ENCODE measurements around the gene NDUFA6.

NDUFA6 gene

GRCh38 chr22:42070517-42071422 is 19.8 kb downstream of the NDUFA6 start, which contains the start of gene NAGA:
TSS of gene NAGA (minus strand) at chr22:42070812. CDS start at chr22:42070297, 515 bp downstream.
- peak; percentile 85 to 88 for DNase-seq (ENCODE audit: low read depth in 2 of 2)

GRCh38 chr22:42069801-42070516 is 20.6 kb downstream of the NDUFA6 start:
- DNase-seq (ENCODE audit: low read depth in 2 of 2): no peak

DNA sequence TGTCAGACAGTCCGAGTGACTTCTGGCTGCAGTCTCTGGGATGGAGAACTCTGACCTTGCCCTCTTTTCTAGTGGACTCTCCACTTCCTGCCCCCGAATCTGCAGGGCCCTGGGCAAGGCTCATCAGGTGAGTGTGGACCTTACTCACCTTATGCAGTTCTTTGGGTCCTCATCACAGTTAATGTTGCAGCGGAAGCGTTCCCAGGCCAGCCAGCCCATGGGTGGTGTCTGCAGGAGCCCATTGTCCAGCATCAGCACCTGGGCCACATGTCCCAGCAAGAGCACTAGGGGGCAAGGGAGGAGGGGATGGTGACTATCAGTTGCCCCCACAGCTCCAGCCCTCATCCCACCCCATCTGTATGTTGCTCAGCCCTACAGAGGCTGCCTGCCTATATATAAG is 22.3 kb downstream of the NDUFA6 start:
- DNase-seq (ENCODE audit: low read depth in 2 of 2): no peak

DNA sequence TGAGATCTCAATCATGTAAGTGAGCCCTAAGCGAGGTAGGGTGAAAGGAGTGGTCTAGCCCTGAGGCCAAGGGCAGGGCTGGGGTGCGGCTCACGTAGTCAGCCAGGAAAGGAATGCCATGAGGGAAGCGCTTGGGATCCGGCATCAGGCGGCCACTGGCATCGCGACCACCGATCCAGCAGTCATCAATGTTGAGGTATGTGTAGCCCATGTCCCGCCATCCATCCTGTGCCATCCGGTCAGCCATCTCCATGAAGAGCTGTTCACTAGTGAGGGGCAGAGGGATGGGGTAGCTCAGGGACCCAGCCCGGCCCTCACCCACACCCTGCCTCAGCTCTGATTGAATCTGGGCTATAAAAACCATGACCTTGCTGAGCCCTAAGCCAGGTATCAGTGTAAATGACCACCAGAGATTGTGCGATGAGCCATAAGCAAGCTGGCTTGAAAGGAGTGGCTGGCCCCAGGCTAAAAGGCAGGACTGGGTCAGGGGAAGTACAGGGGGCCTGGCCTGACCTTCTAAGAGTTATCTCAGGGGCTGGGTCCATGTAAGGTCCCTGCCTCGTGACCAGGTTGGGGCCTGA is 22.8 kb downstream of the NDUFA6 start:
- DNase-seq (ENCODE audit: low read depth in 2 of 2): no peak

DNA sequence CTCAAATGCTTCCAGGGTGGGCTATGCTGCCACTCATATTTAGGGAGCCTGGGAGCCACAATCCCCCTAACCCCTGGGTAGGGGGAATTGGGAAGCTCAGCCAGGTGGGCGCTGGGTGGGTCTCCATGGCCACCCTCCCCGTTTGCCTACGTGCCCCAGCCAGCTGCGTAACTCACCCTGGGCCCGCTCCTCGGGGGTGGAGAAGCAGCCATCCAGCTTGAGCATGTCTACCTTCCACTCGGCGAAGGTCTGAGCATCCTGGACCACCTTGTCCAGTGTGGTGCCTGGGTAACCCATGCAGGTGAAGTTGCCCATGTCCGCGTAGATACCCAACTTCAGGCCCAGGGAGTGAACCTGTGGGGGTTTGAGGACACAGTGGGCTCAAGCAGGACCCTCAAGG is 23.6 kb downstream of the NDUFA6 start:
- no peak for DNase-seq (ENCODE audit: low read depth in 2 of 2)

DNA sequence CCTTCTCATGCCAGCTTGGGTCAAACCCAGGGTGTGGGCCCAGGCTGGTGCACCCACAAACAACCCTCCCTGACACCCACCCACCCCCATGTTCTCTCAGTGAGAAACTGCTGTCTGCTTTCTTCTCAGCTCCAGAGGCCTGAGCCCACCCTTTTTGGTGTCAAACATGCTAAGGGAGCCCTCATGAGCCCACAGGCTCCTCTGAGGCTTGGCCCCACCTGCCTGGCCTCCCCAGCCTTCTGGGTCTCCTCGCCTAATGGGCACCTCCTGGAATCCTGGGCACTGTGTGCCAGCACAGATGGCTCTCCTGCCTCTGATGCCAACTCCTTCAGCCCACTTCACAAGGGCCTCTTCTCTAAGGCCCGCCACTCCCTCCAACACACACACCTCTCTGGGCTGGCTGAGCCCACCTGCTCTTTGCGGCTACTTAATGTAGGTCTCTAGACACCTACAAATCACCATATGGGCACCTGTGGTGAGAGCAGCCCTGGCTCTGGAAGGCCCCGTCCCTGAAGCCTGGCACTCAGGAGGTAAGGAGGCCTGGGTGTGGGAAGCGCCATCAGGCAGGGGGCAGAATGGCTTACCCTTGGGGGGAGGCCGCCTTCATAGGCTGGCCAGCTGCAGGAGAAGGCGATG is 24.3 kb downstream of the NDUFA6 start:
- no peak for DNase-seq (ENCODE audit: low read depth in 2 of 2)

- no peak for DNase-seq (ENCODE audit: low read depth in 2 of 2)
These were observed 25.0 kb downstream of the NDUFA6 start for GRCh38 chr22:42065438-42066125.

DNA sequence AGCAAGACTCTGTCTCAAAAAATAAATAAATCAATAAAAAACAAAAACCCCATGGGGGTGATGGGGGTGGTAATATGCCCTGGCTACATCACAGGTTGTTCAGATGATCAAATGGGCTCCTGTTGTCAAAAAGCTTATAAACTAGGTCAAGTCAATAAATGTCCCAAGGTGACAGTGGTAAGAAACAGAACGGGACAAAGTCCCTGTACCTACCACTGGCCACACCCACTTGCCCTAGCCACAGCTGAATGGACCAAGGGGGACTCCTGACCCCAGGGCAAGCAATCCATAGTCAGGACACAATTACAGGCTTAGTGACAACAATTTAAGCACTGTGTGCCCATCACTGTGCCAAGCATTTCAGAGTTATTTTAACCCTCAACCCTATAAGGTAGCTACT is 25.9 kb downstream of the NDUFA6 start:
- DNase-seq (ENCODE audit: low read depth in 2 of 2): no peak

DNA sequence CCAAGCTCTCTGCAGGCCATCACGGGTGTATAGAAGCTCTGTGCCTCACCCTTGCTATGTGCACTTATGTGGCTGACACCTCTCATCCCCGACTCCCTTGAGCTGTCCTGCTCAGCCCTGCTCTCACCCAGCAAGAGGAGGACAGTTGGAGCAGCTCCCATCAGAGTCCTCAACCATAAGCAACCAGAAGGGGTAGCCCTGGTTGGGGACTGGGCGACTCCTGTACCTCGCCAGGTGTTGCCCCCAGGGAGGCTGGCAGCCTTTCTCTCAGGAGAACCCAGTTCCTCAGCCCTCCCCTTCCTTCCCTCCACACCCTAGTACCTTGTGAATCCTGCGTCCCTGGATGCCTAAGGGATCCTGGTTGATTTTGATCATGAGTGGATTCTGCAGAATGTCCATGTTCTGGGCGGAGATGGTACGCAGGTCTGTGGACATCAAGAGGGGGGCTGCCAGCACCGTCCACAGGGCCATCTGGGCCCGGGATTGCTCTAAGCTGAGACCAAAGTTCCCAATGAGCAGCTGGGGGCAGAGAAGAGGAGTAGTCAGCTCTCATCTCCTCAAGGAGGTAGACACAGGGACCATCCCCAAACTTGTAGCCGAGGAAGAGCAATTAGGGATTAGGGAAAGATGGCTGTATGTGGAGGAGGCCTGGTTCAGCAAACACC is 27.9 kb downstream of the NDUFA6 start:
- DNase-seq (ENCODE audit: low read depth in 2 of 2): no peak

- DNase-seq (ENCODE audit: low read depth in 2 of 2): no peak
These were observed 29.5 kb downstream of the NDUFA6 start for GRCh38 chr22:42061041-42061440.

GRCh38 chr22:42060489-42060888 is 30.1 kb downstream of the NDUFA6 start:
- no peak for DNase-seq (ENCODE audit: low read depth in 2 of 2)

- no peak for DNase-seq (ENCODE audit: low read depth in 2 of 2)
These were observed 33.6 kb downstream of the NDUFA6 start for GRCh38 chr22:42056757-42057511.

DNA sequence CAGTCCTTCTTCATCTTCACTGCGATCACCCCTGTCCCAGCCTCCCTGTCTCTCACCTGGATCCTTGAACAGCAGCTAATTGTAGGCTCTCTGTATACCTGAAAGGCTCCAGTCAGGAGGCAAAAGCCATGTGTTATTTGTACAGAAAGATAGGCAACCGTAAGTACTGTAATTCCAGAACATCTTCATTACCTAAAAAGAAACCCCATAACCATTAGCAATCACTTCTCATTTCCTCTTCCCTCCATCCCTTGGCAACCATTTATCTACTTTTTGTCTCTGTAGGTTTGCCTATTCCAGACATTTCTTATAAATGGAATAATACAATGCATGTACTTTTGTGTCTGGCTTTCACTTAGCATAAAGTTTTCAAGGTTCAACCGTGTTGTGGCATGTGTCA is 37.8 kb downstream of the NDUFA6 start:
- DNase-seq (ENCODE audit: low read depth in 2 of 2): no peak

DNA sequence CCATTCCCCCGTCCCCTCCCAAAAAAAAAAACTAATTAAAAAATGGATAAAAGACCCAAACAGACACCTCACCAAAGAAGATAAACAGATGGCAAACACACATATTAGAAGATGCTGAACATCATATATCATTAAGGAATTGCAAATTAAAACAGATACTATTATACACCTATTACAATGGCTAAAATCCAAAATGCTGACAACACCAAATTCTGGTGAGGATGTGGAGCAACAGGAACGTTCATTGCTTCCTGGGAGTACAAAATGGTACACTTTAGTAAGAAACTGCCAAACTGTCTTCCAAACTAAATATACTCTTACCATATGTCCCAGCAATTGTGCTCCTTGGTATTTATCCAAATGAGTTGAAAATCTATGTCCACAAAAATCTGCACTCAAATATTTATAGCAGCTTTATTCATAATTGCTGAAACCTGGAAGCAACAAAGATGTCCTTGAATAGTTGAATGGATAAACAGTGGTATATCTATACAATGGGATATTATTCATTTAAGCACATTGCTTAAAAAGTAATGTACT is 39.9 kb downstream of the NDUFA6 start:
- DNase-seq (ENCODE audit: low read depth in 2 of 2): no peak

GRCh38 chr22:42041784-42042183 is 48.8 kb downstream of the NDUFA6 start:
- no peak for DNase-seq (ENCODE audit: low read depth in 2 of 2)

DNA sequence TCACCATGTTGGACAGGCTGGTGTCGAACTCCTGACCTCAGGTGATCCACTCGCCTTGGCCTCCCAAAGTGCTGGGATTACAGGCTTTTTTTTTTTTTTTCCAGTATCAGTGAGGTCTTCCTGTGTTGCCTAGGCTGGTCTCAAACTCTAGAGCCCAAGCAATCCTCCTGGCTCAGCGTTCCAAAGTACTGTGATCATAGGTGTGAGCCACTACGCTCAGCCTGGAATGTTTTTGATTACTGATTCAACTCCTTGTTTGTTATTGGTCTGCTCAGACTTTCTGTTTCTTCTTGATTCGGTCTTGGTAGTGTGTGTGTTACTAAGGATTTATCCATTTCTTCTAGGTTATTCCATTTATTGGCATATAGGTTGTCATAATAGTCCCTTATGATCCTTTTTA is 51.3 kb downstream of the NDUFA6 start:
- peak; percentile 4 to 6 for DNase-seq (ENCODE audit: low read depth in 2 of 2)
